Neutrophil (primary cell): Measurements from ENCODE around the gene SPATA45.
"Not testable (repeated sequence)": the region's sequence is repeated elsewhere in the genome, so short reads cannot be mapped to it uniquely, and the experiment has no call there.

Experiments
- H3K27ac ChIP-seq: fragments of 200-600 bp; sonication (generic); 2 replicates; pipeline ENCODE4 v1.5.1; 2016; ENCODE audit warnings: mild to moderate bottlenecking, moderate library complexity
- H3K27me3 ChIP-seq: fragments of 200-600 bp; sonication (generic); 2 replicates; pipeline ENCODE4 v1.6.0; 2016; ENCODE audit warnings: mild to moderate bottlenecking
- H3K36me3 ChIP-seq: fragments of 200-600 bp; sonication (generic); 2 replicates; pipeline ENCODE4 v1.5.1; 2017
- H3K4me1 ChIP-seq, 2 experiments: fragments of 200-600 bp in 1 of 2; sonication (generic) in 1 of 2; 1 replicate in 1 of 2; 2 replicates in 1 of 2; pipeline versions ENCODE4 v1.5.1 to v1.6.1; 2013 to 2016; ENCODE audit warnings: low read depth in 1 of 2, low read length in 1 of 2, mild to moderate bottlenecking in 1 of 2, moderate library complexity in 1 of 2; ENCODE audit not compliant: control insufficient read depth in 1 of 2, insufficient read depth in 1 of 2
- H3K4me3 ChIP-seq, 2 experiments: fragments of 200-600 bp in 1 of 2; sonication (generic) in 1 of 2; 1 replicate in 1 of 2; 2 replicates in 1 of 2; pipeline ENCODE4 v1.5.1; 2013 to 2016; ENCODE audit warnings: low read depth in 1 of 2, low read length in 1 of 2, mild to moderate bottlenecking in 1 of 2, moderate library complexity in 1 of 2
- H3K9me3 ChIP-seq: fragments of 200-600 bp; sonication (generic); 2 replicates; pipeline ENCODE4 v1.5.1; 2016
- TF ChIP-seq, protein P1 (sequence below): fragments of 200-600 bp; sonication (generic); IDR thresholded peaks from 2 replicates; pipeline ENCODE4 v1.5.1; 2016; ENCODE audit warnings: antibody characterized with exemption

SPATA45 gene

GRCh38 chr1:212852105-212852688 is 4.7 kb upstream of the SPATA45 start:
- Histone ChIP-seq H3K27ac (no peak overlapping the region), H3K9me3 (no peaks in the 10 kb centered on the region), H3K4me1 (peaks cover 7% of the 10 kb centered on the region in 2 experiments), H3K4me3 (no peak overlapping the region), H3K27me3 (no peaks in the 10 kb centered on the region), H3K36me3 (no peaks in the 10 kb centered on the region)
- TF ChIP-seq, protein P1, sequence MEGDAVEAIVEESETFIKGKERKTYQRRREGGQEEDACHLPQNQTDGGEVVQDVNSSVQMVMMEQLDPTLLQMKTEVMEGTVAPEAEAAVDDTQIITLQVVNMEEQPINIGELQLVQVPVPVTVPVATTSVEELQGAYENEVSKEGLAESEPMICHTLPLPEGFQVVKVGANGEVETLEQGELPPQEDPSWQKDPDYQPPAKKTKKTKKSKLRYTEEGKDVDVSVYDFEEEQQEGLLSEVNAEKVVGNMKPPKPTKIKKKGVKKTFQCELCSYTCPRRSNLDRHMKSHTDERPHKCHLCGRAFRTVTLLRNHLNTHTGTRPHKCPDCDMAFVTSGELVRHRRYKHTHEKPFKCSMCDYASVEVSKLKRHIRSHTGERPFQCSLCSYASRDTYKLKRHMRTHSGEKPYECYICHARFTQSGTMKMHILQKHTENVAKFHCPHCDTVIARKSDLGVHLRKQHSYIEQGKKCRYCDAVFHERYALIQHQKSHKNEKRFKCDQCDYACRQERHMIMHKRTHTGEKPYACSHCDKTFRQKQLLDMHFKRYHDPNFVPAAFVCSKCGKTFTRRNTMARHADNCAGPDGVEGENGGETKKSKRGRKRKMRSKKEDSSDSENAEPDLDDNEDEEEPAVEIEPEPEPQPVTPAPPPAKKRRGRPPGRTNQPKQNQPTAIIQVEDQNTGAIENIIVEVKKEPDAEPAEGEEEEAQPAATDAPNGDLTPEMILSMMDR: no peak

- H3K36me3 ChIP-seq, H3K9me3 ChIP-seq, H3K4me3 ChIP-seq, H3K4me1 ChIP-seq, H3K27ac ChIP-seq, H3K27me3 ChIP-seq: not testable (repeated sequence)
Measured at GRCh38 chr1:212844521-212844920, 2.9 kb downstream of the SPATA45 start.

DNA sequence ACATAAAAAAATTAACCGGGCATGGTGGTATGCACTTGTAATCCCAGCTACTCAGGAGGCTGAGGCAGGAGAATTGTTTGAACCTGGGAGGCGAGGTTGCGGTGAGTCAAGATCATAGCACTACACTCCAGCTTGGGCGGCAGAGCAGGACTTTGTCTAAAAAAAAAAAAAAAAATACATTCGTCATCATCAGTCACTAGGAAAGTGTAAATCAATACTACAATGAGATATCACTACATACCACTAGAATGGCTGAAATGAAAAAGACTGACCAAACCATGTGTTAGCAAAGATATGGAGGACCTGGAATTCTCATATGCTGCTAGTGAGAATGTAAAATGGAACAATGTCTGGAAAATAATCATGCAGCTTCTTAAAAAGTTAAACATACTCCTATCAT is 9.3 kb downstream of the SPATA45 start:
- Histone ChIP-seq H3K4me1 (no peaks in the 10 kb centered on the region), H3K27me3 (no peaks in the 10 kb centered on the region), H3K36me3 (no peaks in the 10 kb centered on the region), H3K9me3 (no peaks in the 10 kb centered on the region), H3K27ac (no peak overlapping the region), H3K4me3 (no peak overlapping the region)
- TF ChIP-seq, protein P1: no peak

DNA sequence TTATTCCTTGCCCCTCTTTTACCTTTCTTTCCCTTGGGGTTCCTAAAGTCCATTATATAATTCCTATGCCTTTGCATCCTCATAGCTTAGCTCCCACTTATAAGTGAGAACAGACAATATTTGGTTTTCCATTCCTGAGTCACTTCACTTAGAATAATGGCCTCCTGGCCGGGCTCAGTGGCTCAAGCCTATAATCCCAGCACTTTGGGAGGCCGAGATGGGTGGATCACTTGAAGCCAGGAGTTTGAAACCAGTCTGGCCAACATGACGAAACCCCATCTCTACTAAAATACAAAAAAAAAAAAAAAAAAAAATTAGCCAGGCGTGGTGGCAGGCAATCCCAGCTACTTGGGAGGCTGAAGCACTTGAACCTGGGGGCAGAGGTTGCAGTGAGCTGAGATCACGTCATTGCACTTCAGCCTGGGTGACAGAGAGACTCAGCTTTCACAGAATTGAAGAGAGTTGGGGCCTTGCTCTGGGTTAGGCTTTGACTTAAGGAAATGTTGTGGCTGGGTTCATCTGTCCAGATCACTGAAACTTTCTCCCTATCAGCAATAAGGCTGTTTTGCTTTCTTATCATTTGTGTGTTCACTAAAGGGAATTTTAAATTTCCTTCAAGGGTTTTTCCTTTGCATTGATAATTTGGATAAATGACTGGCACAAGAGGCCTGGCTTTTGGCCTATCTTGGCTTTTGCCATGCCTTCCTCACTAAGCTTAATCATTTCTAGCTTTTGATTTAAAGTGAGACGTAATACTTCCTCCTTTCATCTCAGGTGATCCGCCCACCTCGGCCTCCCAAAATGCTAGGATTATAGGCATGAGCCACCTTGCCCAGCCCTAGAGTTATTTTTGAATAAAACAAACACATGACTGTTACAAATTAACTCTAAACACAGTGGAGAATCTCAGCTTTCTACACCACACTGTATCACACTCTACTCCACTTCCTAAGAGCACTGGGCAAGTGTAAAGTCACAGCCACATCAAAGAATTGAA is 13.9 kb downstream of the SPATA45 start:
- not testable (repeated sequence) for H3K27me3 ChIP-seq

GRCh38 chr1:212828395-212828794 is 19.1 kb downstream of the SPATA45 start:
- H3K36me3 ChIP-seq: no peaks in the 10 kb centered on the region
- no peak overlapping the region for H3K27ac ChIP-seq
- H3K27me3 ChIP-seq: no peaks in the 10 kb centered on the region
- H3K4me3 ChIP-seq: no peak overlapping the region
- peaks cover 5 to 6% of the 10 kb centered on the region in 2 experiments for H3K4me1 ChIP-seq
- H3K9me3 ChIP-seq: peaks cover 7% of the 10 kb centered on the region
- TF ChIP-seq, protein P1: no peak

More for the DNA sequence above, 13.9 kb downstream of the SPATA45 start:
- not testable (repeated sequence) for H3K27ac ChIP-seq, H3K9me3 ChIP-seq, H3K4me3 ChIP-seq, H3K4me1 ChIP-seq, H3K36me3 ChIP-seq

GRCh38 chr1:212827831-212828278 is 19.6 kb downstream of the SPATA45 start:
- Histone ChIP-seq H3K27me3 (no peaks in the 10 kb centered on the region), H3K27ac (no peak overlapping the region), H3K4me1 (peaks cover 5 to 6% of the 10 kb centered on the region in 2 experiments), H3K9me3 (peaks cover 7% of the 10 kb centered on the region), H3K36me3 (no peaks in the 10 kb centered on the region), H3K4me3 (no peak overlapping the region)
- TF ChIP-seq, protein P1: no peak
